GM21576 (cell line): Measurements from ENCODE around the gene GSC2.

ENCODE experiments used
- ATAC-seq: cut with Tn5 transposase; IDR thresholded peaks from one replicate; pipeline ENCODE4 v1.9.1; 2021; ENCODE audit warnings: mild to moderate bottlenecking, moderate library complexity; ENCODE audit not compliant: unreplicated experiment

GSC2 gene

GRCh38 chr22:19149991-19150390 lies at the start of gene GSC2:
TSS of gene GSC2 (minus strand) at chr22:19150292. CDS start at chr22:19150283, 9 bp downstream.
- no peak for ATAC-seq

- ATAC-seq: no peak
These were observed 49.4 kb upstream of the GSC2 start for GRCh38 chr22:19199479-19199878.

GRCh38 chr22:19197997-19198865 lies 48.1 kb upstream of the GSC2 start:
- ATAC-seq: no peak

- no peak for ATAC-seq
These were observed 46.9 kb upstream of the GSC2 start for GRCh38 chr22:19196841-19197612.

- ATAC-seq: no peak
These were observed 46.0 kb upstream of the GSC2 start for GRCh38 chr22:19195796-19196731.

- ATAC-seq: no peak
These were observed 44.9 kb upstream of the GSC2 start for GRCh38 chr22:19194766-19195536.

- ATAC-seq: no peak
These were observed 43.8 kb upstream of the GSC2 start for GRCh38 chr22:19193879-19194278.

GRCh38 chr22:19187716-19188563 lies 37.8 kb upstream of the GSC2 start:
- no peak for ATAC-seq

- no peak for ATAC-seq
These were observed 34.3 kb upstream of the GSC2 start for GRCh38 chr22:19184276-19184997.

- ATAC-seq: no peak
These were observed 33.1 kb upstream of the GSC2 start for GRCh38 chr22:19183216-19183615.

- no peak for ATAC-seq
These were observed 32.5 kb upstream of the GSC2 start for GRCh38 chr22:19182472-19183157.

GRCh38 chr22:19181786-19182471 lies 31.8 kb upstream of the GSC2 start:
- ATAC-seq: no peak

GRCh38 chr22:19180740-19181410 lies 30.8 kb upstream of the GSC2 start:
- ATAC-seq: no peak

GRCh38 chr22:19180234-19180633 lies 30.1 kb upstream of the GSC2 start:
- ATAC-seq: no peak

- no peak for ATAC-seq
These were observed 29.5 kb upstream of the GSC2 start for GRCh38 chr22:19179497-19180048.

GRCh38 chr22:19178657-19179496 lies 28.8 kb upstream of the GSC2 start, which contains the start of gene SLC25A1:
TSS of gene SLC25A1 (minus strand) at chr22:19178736. CDS start at chr22:19178673, 63 bp downstream.
- ATAC-seq: peak; percentile 53
